ENCODE results near the gene DPP10.

The DPP10 gene

DNA sequence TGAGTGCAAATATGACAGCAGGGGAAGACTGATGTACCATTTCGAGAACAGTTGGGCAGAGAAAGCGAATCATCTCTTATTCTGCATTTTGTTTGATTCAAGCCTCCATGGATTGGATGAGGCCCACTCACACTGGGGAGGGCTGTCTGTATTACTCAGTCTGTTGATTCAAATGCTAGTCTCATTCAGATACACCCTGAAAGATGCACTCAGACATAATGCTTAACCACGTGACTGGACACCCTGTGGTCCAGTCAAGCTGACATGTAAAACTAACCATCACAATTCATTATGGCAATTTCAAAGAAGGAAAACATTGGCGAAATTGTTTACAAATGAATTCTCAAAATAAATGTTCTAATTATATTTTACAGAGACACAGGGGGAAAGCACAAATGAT lies 1210.2 kb downstream of the DPP10 start:
- ChIA-PET CTCF (no interaction called here), POLR2A (no interaction called here)
- H3K4me1 ChIP-seq (ENCODE audit: control insufficient read depth, insufficient read depth, low read length), result no peaks in the 10 kb centered on the region
- no peak overlapping the region for H3K27ac ChIP-seq (ENCODE audit: extremely low read depth, low read depth, low read length)
- TF ChIP-seq HOXC10 (CRISPR knock-in tag; IDR thresholded peaks at IDR 0.05), result no peak
- TF ChIP-seq GFI1B (tag by site-specific recombination; IDR thresholded peaks at IDR 0.05), result no peak
- TF ChIP-seq SALL2 (tag by site-specific recombination; IDR thresholded peaks at IDR 0.05; ENCODE audit: borderline replicate concordance), result no peak
- no peak for TF ChIP-seq ZXDB (tag by site-specific recombination; IDR thresholded peaks at IDR 0.05)
- TF ChIP-seq ZFP69B (tag by site-specific recombination; IDR thresholded peaks at IDR 0.05), result no peak
- no peak for TF ChIP-seq ZNF660 (tag by site-specific recombination; IDR thresholded peaks at IDR 0.05)
- TF ChIP-seq EGR2 (tag by site-specific recombination; IDR thresholded peaks at IDR 0.05; ENCODE audit: low read depth), result no peak
- no peak for TF ChIP-seq ZNF792 (tag by site-specific recombination; IDR thresholded peaks at IDR 0.05)
- TF ChIP-seq ZNF776 (tag by site-specific recombination; IDR thresholded peaks at IDR 0.05; ENCODE audit: borderline replicate concordance), result no peak
- TF ChIP-seq, protein P1, sequence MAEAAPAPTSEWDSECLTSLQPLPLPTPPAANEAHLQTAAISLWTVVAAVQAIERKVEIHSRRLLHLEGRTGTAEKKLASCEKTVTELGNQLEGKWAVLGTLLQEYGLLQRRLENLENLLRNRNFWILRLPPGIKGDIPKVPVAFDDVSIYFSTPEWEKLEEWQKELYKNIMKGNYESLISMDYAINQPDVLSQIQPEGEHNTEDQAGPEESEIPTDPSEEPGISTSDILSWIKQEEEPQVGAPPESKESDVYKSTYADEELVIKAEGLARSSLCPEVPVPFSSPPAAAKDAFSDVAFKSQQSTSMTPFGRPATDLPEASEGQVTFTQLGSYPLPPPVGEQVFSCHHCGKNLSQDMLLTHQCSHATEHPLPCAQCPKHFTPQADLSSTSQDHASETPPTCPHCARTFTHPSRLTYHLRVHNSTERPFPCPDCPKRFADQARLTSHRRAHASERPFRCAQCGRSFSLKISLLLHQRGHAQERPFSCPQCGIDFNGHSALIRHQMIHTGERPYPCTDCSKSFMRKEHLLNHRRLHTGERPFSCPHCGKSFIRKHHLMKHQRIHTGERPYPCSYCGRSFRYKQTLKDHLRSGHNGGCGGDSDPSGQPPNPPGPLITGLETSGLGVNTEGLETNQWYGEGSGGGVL (tag by site-specific recombination; IDR thresholded peaks at IDR 0.05), result no peak
- no peak for TF ChIP-seq ZNF585B (tag by site-specific recombination; IDR thresholded peaks at IDR 0.05)
- TF ChIP-seq GLI2 (tag by site-specific recombination; IDR thresholded peaks at IDR 0.05; ENCODE audit: borderline replicate concordance, low read depth), result no peak
- TF ChIP-seq, protein P2, sequence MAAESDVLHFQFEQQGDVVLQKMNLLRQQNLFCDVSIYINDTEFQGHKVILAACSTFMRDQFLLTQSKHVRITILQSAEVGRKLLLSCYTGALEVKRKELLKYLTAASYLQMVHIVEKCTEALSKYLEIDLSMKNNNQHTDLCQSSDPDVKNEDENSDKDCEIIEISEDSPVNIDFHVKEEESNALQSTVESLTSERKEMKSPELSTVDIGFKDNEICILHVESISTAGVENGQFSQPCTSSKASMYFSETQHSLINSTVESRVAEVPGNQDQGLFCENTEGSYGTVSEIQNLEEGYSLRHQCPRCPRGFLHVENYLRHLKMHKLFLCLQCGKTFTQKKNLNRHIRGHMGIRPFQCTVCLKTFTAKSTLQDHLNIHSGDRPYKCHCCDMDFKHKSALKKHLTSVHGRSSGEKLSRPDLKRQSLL (tag by site-specific recombination; IDR thresholded peaks at IDR 0.05), result no peak
- TF ChIP-seq, protein P3, sequence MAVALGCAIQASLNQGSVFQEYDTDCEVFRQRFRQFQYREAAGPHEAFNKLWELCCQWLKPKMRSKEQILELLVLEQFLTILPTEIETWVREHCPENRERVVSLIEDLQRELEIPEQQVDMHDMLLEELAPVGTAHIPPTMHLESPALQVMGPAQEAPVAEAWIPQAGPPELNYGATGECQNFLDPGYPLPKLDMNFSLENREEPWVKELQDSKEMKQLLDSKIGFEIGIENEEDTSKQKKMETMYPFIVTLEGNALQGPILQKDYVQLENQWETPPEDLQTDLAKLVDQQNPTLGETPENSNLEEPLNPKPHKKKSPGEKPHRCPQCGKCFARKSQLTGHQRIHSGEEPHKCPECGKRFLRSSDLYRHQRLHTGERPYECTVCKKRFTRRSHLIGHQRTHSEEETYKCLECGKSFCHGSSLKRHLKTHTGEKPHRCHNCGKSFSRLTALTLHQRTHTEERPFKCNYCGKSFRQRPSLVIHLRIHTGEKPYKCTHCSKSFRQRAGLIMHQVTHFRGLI (tag by site-specific recombination; IDR thresholded peaks at IDR 0.05), result no peak
- TF ChIP-seq ZNF558 (tag by site-specific recombination; IDR thresholded peaks at IDR 0.05), result no peak
- no peak for TF ChIP-seq ZNF654 (tag by site-specific recombination; IDR thresholded peaks at IDR 0.05; ENCODE audit: low read depth)
- no peaks in the 10 kb centered on the region for H3K36me3 ChIP-seq (ENCODE audit: control insufficient read depth in 2 of 2, insufficient read depth in 1 of 2, low read length in 2 of 2)
- H3K9me3 ChIP-seq (ENCODE audit: control insufficient read depth, insufficient read depth, low read depth, low read length), result no peaks in the 10 kb centered on the region
- H3K4me3 ChIP-seq (ENCODE audit: low read depth, low read length), result no peak overlapping the region

DNA sequence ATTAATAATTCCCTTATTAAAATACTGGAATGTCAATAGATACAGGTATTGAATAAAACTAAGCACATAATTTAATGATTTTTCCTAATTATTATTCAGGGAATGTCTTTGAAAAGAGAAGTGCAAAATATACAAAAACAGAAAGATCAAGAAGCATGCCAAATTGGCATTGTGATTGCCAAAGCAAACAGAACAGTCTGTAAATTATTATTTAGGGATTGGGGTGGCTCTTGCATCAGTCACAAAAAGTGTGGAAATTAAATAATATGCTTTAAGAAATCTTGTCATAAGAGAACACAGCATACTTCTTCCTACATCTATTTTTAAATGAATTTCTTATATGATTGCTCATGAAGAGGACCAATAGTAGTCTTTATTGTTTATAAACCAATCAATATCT lies 1211.9 kb downstream of the DPP10 start:
- no peak for TF ChIP-seq ZNF596 (tag by site-specific recombination; IDR thresholded peaks at IDR 0.05)
- no peak for TF ChIP-seq YY1 (tag by site-specific recombination; IDR thresholded peaks at IDR 0.05)
- TF ChIP-seq, protein P4, sequence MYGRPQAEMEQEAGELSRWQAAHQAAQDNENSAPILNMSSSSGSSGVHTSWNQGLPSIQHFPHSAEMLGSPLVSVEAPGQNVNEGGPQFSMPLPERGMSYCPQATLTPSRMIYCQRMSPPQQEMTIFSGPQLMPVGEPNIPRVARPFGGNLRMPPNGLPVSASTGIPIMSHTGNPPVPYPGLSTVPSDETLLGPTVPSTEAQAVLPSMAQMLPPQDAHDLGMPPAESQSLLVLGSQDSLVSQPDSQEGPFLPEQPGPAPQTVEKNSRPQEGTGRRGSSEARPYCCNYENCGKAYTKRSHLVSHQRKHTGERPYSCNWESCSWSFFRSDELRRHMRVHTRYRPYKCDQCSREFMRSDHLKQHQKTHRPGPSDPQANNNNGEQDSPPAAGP (tag by site-specific recombination; IDR thresholded peaks at IDR 0.05), result no peak
- no peak for TF ChIP-seq ZNF792 (tag by site-specific recombination; IDR thresholded peaks at IDR 0.05)
- TF ChIP-seq ZBTB20 (tag by site-specific recombination; IDR thresholded peaks at IDR 0.05), result no peak
- no peak for TF ChIP-seq GLI2 (tag by site-specific recombination; IDR thresholded peaks at IDR 0.05; ENCODE audit: borderline replicate concordance, low read depth)
- TF ChIP-seq SCRT1 (tag by site-specific recombination; IDR thresholded peaks at IDR 0.05; ENCODE audit: borderline replicate concordance), result no peak
- TF ChIP-seq ZFP41 (tag by site-specific recombination; IDR thresholded peaks at IDR 0.05; ENCODE audit: borderline replicate concordance), result no peak
- Histone ChIP-seq H3K36me3 (ENCODE audit: control insufficient read depth in 2 of 2, insufficient read depth in 1 of 2, low read length in 2 of 2) (no peaks in the 10 kb centered on the region), H3K9me3 (ENCODE audit: control insufficient read depth, insufficient read depth, low read depth, low read length) (no peaks in the 10 kb centered on the region), H3K27ac (ENCODE audit: extremely low read depth, low read depth, low read length) (no peak overlapping the region), H3K4me3 (ENCODE audit: low read depth, low read length) (no peak overlapping the region), H3K4me1 (ENCODE audit: control insufficient read depth, insufficient read depth, low read length) (no peaks in the 10 kb centered on the region)
- ChIA-PET POLR2A (no interaction called here), CTCF (no interaction called here)
